NB4 (cell line): ENCODE measurements around the gene GINS2.

Experiments
- POLR2A ChIP-seq: IDR thresholded peaks from 2 replicates; pipeline ENCODE4 v1.6.1; 2011; ENCODE audit warnings: mild to moderate bottlenecking; ENCODE audit not compliant: insufficient read length; ENCODE audit errors: extremely low read depth
- TF ChIP-seq, protein P1 (sequence below): IDR thresholded peaks from one replicate; pipeline ENCODE4 v1.5.1; 2012; ENCODE audit warnings: low read depth, low read length

DNA sequence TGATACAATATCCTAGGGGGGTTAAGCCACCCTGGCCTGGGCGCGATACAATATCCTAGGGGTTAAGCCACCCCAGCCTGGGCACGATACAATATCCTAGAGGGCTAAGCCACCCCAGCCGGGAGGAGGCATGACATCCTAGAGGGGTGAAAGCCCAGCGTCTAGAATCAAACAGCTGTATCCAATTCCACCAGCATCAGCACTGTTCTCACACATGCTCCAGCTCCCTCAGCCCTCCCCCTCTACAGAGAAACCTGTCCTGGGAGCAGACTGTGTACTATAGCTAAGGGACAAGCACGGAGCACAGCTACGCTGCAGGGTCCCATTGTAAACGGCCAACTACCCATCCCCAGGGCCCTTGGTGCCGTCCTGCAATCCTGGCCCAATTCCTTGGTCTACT is 6.2 kb downstream of the GINS2 start:
- no peak for TF ChIP-seq POLR2A
- TF ChIP-seq, protein P1, sequence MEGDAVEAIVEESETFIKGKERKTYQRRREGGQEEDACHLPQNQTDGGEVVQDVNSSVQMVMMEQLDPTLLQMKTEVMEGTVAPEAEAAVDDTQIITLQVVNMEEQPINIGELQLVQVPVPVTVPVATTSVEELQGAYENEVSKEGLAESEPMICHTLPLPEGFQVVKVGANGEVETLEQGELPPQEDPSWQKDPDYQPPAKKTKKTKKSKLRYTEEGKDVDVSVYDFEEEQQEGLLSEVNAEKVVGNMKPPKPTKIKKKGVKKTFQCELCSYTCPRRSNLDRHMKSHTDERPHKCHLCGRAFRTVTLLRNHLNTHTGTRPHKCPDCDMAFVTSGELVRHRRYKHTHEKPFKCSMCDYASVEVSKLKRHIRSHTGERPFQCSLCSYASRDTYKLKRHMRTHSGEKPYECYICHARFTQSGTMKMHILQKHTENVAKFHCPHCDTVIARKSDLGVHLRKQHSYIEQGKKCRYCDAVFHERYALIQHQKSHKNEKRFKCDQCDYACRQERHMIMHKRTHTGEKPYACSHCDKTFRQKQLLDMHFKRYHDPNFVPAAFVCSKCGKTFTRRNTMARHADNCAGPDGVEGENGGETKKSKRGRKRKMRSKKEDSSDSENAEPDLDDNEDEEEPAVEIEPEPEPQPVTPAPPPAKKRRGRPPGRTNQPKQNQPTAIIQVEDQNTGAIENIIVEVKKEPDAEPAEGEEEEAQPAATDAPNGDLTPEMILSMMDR, result no peak
